GM21390 (cell line): Measurements from ENCODE around the gene TTLL3.
"Not testable (repeated sequence)": the region's sequence is repeated elsewhere in the genome, so short reads cannot be mapped to it uniquely, and the experiment has no call there.

ENCODE experiments used
- ATAC-seq: cut with Tn5 transposase; IDR thresholded peaks from one replicate; pipeline ENCODE4 v1.9.1; 2021; ENCODE audit not compliant: unreplicated experiment

The TTLL3 gene

GRCh38 chr3:9809615-9810432 lies at the start of gene TTLL3:
Gene TTLL3, plus strand, starts transcription at chr3:9810262. Its CDS starts 400 bp downstream, at chr3:9810662.
- ATAC-seq, result peak; percentile 48

- ATAC-seq, result no peak
These were observed 49.1 kb upstream of the TTLL3 start for GRCh38 chr3:9760779-9761505.

GRCh38 chr3:9761919-9762318 lies 48.1 kb upstream of the TTLL3 start:
- no peak for ATAC-seq

GRCh38 chr3:9762871-9763270 lies 47.2 kb upstream of the TTLL3 start:
- no peak for ATAC-seq

GRCh38 chr3:9765865-9766264 lies 44.2 kb upstream of the TTLL3 start:
- ATAC-seq, result no peak

- no peak for ATAC-seq
These were observed 42.6 kb upstream of the TTLL3 start for GRCh38 chr3:9767418-9767817.

GRCh38 chr3:9768141-9768775 lies 41.8 kb upstream of the TTLL3 start:
- ATAC-seq, result no peak

GRCh38 chr3:9769012-9769411 lies 41.0 kb upstream of the TTLL3 start:
- ATAC-seq, result no peak

GRCh38 chr3:9769426-9770275 lies 40.4 kb upstream of the TTLL3 start, which contains the start of gene CAMK1:
Gene CAMK1, minus strand, starts transcription at chr3:9769947. Its CDS starts 2,198 bp downstream, at chr3:9767749.
- ATAC-seq, result peak; percentile 54

GRCh38 chr3:9770276-9770812 lies 39.7 kb upstream of the TTLL3 start:
- ATAC-seq, result no peak

- ATAC-seq, result not testable (repeated sequence)
These were observed 39.1 kb upstream of the TTLL3 start for GRCh38 chr3:9771007-9771406.

GRCh38 chr3:9776896-9777693 lies 33.0 kb upstream of the TTLL3 start:
- no peak for ATAC-seq

- no peak for ATAC-seq
These were observed 32.4 kb upstream of the TTLL3 start for GRCh38 chr3:9777694-9778021.

GRCh38 chr3:9778143-9779074 lies 31.7 kb upstream of the TTLL3 start:
- ATAC-seq, result no peak

GRCh38 chr3:9779075-9779593 lies 30.9 kb upstream of the TTLL3 start:
- ATAC-seq, result no peak

- peak; percentile 59 for ATAC-seq
These were observed 30.2 kb upstream of the TTLL3 start for GRCh38 chr3:9779721-9780457.

- ATAC-seq, result no peak
These were observed 29.6 kb upstream of the TTLL3 start for GRCh38 chr3:9780458-9780812.

- no peak for ATAC-seq
These were observed 29.2 kb upstream of the TTLL3 start for GRCh38 chr3:9780910-9781309.
